HepG2 (cell line): Measurements from ENCODE around the gene CSRNP3. TPM values are rescaled to one million over a fixed set of nuclear protein-coding genes. Genes with fewer than 3 reads are reported as not detected.

ENCODE experiments used
- ATAC-seq: fragments of 200-7000 bp; cut with Tn5 transposase; 3 replicates; pipeline ENCODE4 v1.9.1; 2020; ENCODE audit warnings: mild to moderate bottlenecking, moderate library complexity
- BruUV-seq: library from RNA; stranded (reverse); fragments of 400-500 nt; replicated peaks from 2 replicates; lab custom pipeline; 2021; lab: Mats Ljungman, UMichigan
- CTCF ChIA-PET: fragments of 300-600 bp; formaldehyde crosslinking; extraction: SDS; loops from one replicate; lab custom pipeline; 2021; ENCODE audit warnings: low total read pairs, inconsistent platforms, low intra/inter-chr PET ratio; lab: Yijun Ruan, JAX
- POLR2A ChIA-PET: fragments of 350-600 bp; sonication (Branson Sonifier 250); formaldehyde crosslinking; loops from one replicate; lab custom pipeline; 2020; ENCODE audit warnings: antibody characterized with exemption, inconsistent platforms; lab: Yijun Ruan, JAX
- DNase-seq: peaks from one replicate; pipeline ENCODE4 v3.0.0-alpha.2; 2015; ENCODE audit warnings: low spot score
- FAIRE-seq: peaks from 3 replicates; lab custom pipeline; 2011; peaks lifted over from hg19 to GRCh38; lab: Jason Lieb, UNC
- H2AFZ ChIP-seq: one replicate; pipeline ENCODE4 v1.6.1; 2011; ENCODE audit warnings: low read length, inconsistent platforms
- H3K27ac ChIP-seq: fragments of 300-600 bp; 3 replicates; pipeline ENCODE4 v1.8.0; 2011; ENCODE audit warnings: mixed run types, mild to moderate bottlenecking, mixed read lengths, low read length, inconsistent platforms; ENCODE audit not compliant: insufficient read depth; ENCODE audit errors: extremely low read length
- H3K27me3 ChIP-seq, 2 experiments: fragments of 200-600 bp in 1 of 2; 2 replicates in 1 of 2; 3 replicates in 1 of 2; pipeline versions ENCODE4 v1.6.0 to v1.8.0; 2011; ENCODE audit warnings: low read length in 2 of 2, mild to moderate bottlenecking in 2 of 2, moderate library complexity in 2 of 2, inconsistent platforms in 1 of 2; ENCODE audit not compliant: insufficient read depth in 2 of 2, control insufficient read depth in 1 of 2
- H3K36me3 ChIP-seq, 2 experiments: fragments of 200-600 bp in 1 of 2; replicated peaks in 1 of 2; 2 replicates in 1 of 2; 3 replicates in 1 of 2; pipeline versions ENCODE4 v1.5.1 to v1.8.0; 2011; ENCODE audit warnings: low read length in 2 of 2, inconsistent platforms in 1 of 2; ENCODE audit not compliant: insufficient read depth in 2 of 2, control insufficient read depth in 1 of 2
- H3K4me1 ChIP-seq: 2 replicates; pipeline ENCODE4 v1.5.1; 2012; ENCODE audit warnings: low read length, inconsistent platforms; ENCODE audit not compliant: insufficient read depth
- H3K4me2 ChIP-seq: 2 replicates; pipeline ENCODE4 v1.6.0; 2011; ENCODE audit warnings: low read depth, low read length, inconsistent platforms
- H3K4me3 ChIP-seq, 3 experiments: fragments of 200-600 bp in 1 of 3; sonication (generic), shearing (Covaris generic) in 1 of 3; replicated peaks in 1 of 3; 2 replicates each; pipeline ENCODE4 v1.5.1; 2011 to 2016; ENCODE audit warnings: low read length in 3 of 3, inconsistent platforms in 2 of 3, low read depth in 2 of 3, mild to moderate bottlenecking in 2 of 3, control low read depth in 1 of 3, mixed read lengths in 1 of 3; ENCODE audit not compliant: insufficient read depth in 1 of 3
- H3K79me2 ChIP-seq: one replicate; pipeline ENCODE4 v1.6.1; 2011; ENCODE audit warnings: low read length, inconsistent platforms; ENCODE audit not compliant: insufficient read depth
- H3K9ac ChIP-seq: 2 replicates; pipeline ENCODE4 v1.6.0; 2011; ENCODE audit warnings: mild to moderate bottlenecking, low read depth, low read length, inconsistent platforms; ENCODE audit not compliant: insufficient read depth
- H3K9me3 ChIP-seq: 2 replicates; pipeline ENCODE4 v1.5.1; 2012; ENCODE audit warnings: mild to moderate bottlenecking, low read length
- H4K20me1 ChIP-seq: 2 replicates; pipeline ENCODE4 v1.6.0; 2011; ENCODE audit warnings: inconsistent platforms, mild to moderate bottlenecking, low read length, moderate library complexity; ENCODE audit not compliant: insufficient read depth
- ARNTL ChIP-seq: sonication (generic); formaldehyde crosslinking; IDR thresholded peaks from 2 replicates; pipeline ENCODE4 v1.4.0; 2020; ENCODE audit warnings: mild to moderate bottlenecking, missing genetic modification reagents
- CERS6 ChIP-seq: sonication (generic); formaldehyde crosslinking; IDR thresholded peaks from 2 replicates; pipeline ENCODE4 v1.5.0; 2020; ENCODE audit warnings: missing genetic modification reagents
- KLF15 ChIP-seq: sonication (generic); formaldehyde crosslinking; IDR thresholded peaks from 2 replicates; pipeline ENCODE4 v1.8.1; 2023; ENCODE audit warnings: borderline replicate concordance, mild to moderate bottlenecking, inconsistent platforms, missing genetic modification reagents, mixed read lengths
- MBNL3 ChIP-seq: fragments of 250-450 bp; sonication (Bioruptor Pico); conservative IDR thresholded peaks from 2 replicates; pipeline ENCODE4 v1.8.0; 2022; ENCODE audit warnings: mild to moderate bottlenecking, inconsistent platforms
- MEIS2 ChIP-seq: sonication (generic); formaldehyde crosslinking; IDR thresholded peaks from 2 replicates; pipeline ENCODE4 v1.9.0; 2021; ENCODE audit warnings: mild to moderate bottlenecking, missing genetic modification reagents
- NFE2 ChIP-seq: sonication (generic); formaldehyde crosslinking; IDR thresholded peaks from 2 replicates; pipeline ENCODE4 v1.4.0; 2020; ENCODE audit warnings: missing genetic modification reagents
- SOX13 ChIP-seq, 3 experiments: fragments of 450-650 bp in 1 of 3; sonication (generic) in 1 of 3; formaldehyde crosslinking in 1 of 3; IDR thresholded peaks in 2 of 3; conservative IDR thresholded peaks in 1 of 3; 2 replicates each; pipeline versions ENCODE4 v1.5.0 to v1.6.1; 2016 to 2020; ENCODE audit warnings: antibody characterized with exemption in 1 of 3, mild to moderate bottlenecking in 1 of 3, missing compliant biosample characterization in 1 of 3, missing genetic modification reagents in 1 of 3, moderate library complexity in 1 of 3
- TRIM24 ChIP-seq: sonication (generic); formaldehyde crosslinking; IDR thresholded peaks from 2 replicates; pipeline ENCODE4 v1.8.0; 2022; ENCODE audit warnings: mild to moderate bottlenecking, missing genetic modification reagents
- ZMAT3 ChIP-seq: sonication (generic); formaldehyde crosslinking; conservative IDR thresholded peaks from 2 replicates; pipeline ENCODE4 v1.7.0; 2021; ENCODE audit warnings: missing genetic modification reagents
- ZNF142 ChIP-seq: sonication (generic); formaldehyde crosslinking; IDR thresholded peaks from 2 replicates; pipeline ENCODE4 v1.4.0; 2020; ENCODE audit warnings: missing genetic modification reagents
- ZNF414 ChIP-seq: sonication (generic); formaldehyde crosslinking; IDR thresholded peaks from 2 replicates; pipeline ENCODE4 v1.5.0; 2020; ENCODE audit warnings: missing genetic modification reagents
- ZNF782 ChIP-seq: sonication (generic); formaldehyde crosslinking; IDR thresholded peaks from 2 replicates; pipeline ENCODE4 v1.4.0; 2020; ENCODE audit warnings: missing genetic modification reagents, mild to moderate bottlenecking, borderline replicate concordance
- WGBS: methylation state at CpG from one replicate; pipeline ENCODE4 v1.1.6; 2017; ENCODE audit warnings: low lambda C conversion rate; 5-methylcytosine and 5-hydroxymethylcytosine counted together
- in situ Hi-C: cut with HindIII; loops from 2 replicates; pipeline ENCODE4 v1.10.0; 2017; ENCODE audit warnings: low pct_unique_long_range_greater_than_20kb; ENCODE audit not compliant: extremely low pct_ligation_motif_present
- intact Hi-C: fragments of 100-400 bp; cut with micrococcal nuclease; formaldehyde crosslinking; loops from one replicate; pipeline ENCODE4 v1.10.0; 2022; ENCODE audit not compliant: unreplicated experiment
- polyA plus RNA-seq, 8 experiments: library from polyadenylated mRNA; depleted of rRNA in 3 of 8; stranded (reverse) in 7 of 8; unstranded in 1 of 8; fragments of >200 nt; fragmentation: Illumina TruSeq in 4 of 8; extraction: Trizol in 4 of 8; gene quantifications; 2 replicates each; pipeline versions ENCODE4 v1.2.1 to v1.2.3, GENCODE V29; 2011 to 2016; ENCODE audit warnings: low read depth in 4 of 8, missing spikeins in 1 of 8, mixed read lengths in 1 of 8; ENCODE audit not compliant: insufficient read depth in 1 of 8
- total RNA-seq, 5 experiments: library from RNA; depleted of rRNA; stranded (reverse); fragments of >200 nt; fragmentation: Illumina TruSeq; extraction: Trizol; gene quantifications; 2 replicates each; pipeline ENCODE4 v1.2.3, GENCODE V29; 2016; ENCODE audit warnings: low read depth in 1 of 5
- TF ChIP-seq, protein P1 (sequence below): sonication (generic); formaldehyde crosslinking; IDR thresholded peaks from 2 replicates; pipeline ENCODE4 v1.4.0; 2020; ENCODE audit warnings: missing genetic modification reagents
- TF ChIP-seq, protein P2 (sequence below): IDR thresholded peaks from 2 replicates; pipeline ENCODE4 v1.6.1; 2016; ENCODE audit warnings: low read depth, borderline replicate concordance

CSRNP3 gene
- total and polyA plus RNA-seq, 2 of the 13 experiments (the other 11 are each of a cell fraction or from before 2014, with no cell fraction given), result not detected

GRCh38 chr2:165623783-165624469 lies 154.4 kb downstream of the CSRNP3 start (continued):
- TF ChIP-seq CERS6, result no peak
- no peak for TF ChIP-seq SOX13 (IDR thresholded peaks at IDR 0.05)
- no peak for TF ChIP-seq SOX13 (CRISPR knock-in tag; conservative IDR thresholded peaks at IDR 0.05 in 1 of 2, IDR thresholded peaks at IDR 0.05 in 1 of 2)
- TF ChIP-seq ZNF414, result no peak
- TF ChIP-seq, protein P1, sequence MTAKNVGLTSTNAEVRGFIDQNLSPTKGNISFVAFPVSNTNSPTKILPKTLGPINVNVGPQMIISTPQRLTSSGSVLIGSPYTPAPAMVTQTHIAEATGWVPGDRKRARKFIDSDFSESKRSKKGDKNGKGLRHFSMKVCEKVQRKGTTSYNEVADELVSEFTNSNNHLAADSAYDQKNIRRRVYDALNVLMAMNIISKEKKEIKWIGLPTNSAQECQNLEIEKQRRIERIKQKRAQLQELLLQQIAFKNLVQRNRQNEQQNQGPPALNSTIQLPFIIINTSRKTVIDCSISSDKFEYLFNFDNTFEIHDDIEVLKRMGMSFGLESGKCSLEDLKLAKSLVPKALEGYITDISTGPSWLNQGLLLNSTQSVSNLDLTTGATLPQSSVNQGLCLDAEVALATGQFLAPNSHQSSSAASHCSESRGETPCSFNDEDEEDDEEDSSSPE (CRISPR knock-in tag), result no peak

DNA sequence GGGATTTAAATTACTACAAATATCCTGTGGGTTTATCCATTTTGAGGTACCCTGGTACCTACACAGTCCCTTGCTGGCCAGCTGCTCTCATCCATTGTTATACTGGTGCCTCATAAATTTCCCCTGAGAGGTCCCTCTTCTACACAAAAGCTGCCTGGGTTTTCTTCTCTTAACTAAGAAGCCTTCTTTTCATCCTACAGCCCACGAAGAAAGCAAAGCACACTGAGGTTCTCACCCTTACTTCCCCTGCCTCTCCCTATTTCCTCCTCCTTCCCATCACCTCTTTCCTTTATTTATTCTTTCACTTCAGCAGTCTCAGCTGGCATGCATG lies 154.9 kb downstream of the CSRNP3 start:
- BruUV-seq, result no TSS peak
- Histone ChIP-seq H3K4me3 (no peak overlapping the region), H3K4me2 (no peak overlapping the region), H2AFZ (no peak overlapping the region), H3K79me2 (no peaks in the 10 kb centered on the region), H4K20me1 (no peaks in the 10 kb centered on the region), H3K4me1 (no peaks in the 10 kb centered on the region), H3K9ac (no peak overlapping the region), H3K27me3 (no peaks in the 10 kb centered on the region), H3K36me3 (no peaks in the 10 kb centered on the region), H3K9me3 (no peaks in the 10 kb centered on the region), H3K27ac (no peak overlapping the region)
- ATAC-seq, result no peak
- CTCF ChIA-PET, result no interaction called here
- FAIRE-seq, result no peak
- WGBS, result 2% methylated on average over 1 of the region's 1 CpG
- intact Hi-C loops, result no loop called here
- no peak for DNase-seq
- in situ Hi-C loops, result no loop called here
- POLR2A ChIA-PET, result no interaction called here
- TF ChIP-seq ZNF782, result no peak
- TF ChIP-seq ZMAT3, result no peak
- no peak for TF ChIP-seq KLF15 (CRISPR knock-in tag)
- TF ChIP-seq MEIS2 (CRISPR knock-in tag), result no peak
- TF ChIP-seq ZNF142 (CRISPR knock-in tag), result no peak
- TF ChIP-seq ARNTL, result no peak
- TF ChIP-seq TRIM24 (CRISPR knock-in tag), result no peak
- no peak for TF ChIP-seq NFE2 (CRISPR knock-in tag)
- no peak for TF ChIP-seq MBNL3
- TF ChIP-seq, protein P2, sequence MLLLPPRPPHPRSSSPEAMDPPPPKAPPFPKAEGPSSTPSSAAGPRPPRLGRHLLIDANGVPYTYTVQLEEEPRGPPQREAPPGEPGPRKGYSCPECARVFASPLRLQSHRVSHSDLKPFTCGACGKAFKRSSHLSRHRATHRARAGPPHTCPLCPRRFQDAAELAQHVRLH, result no peak
